RWPE1 (cell line): ENCODE results near the gene RAB31.

ENCODE experiments used
- CTCF ChIA-PET: fragments of 350-600 bp; sonication (Branson Sonifier 250); formaldehyde crosslinking; extraction: SDS; loops from one replicate; lab custom pipeline; 2021; lab: Yijun Ruan, JAX
- POLR2A ChIA-PET: fragments of 400-600 bp; formaldehyde crosslinking; extraction: SDS; loops from one replicate; lab custom pipeline; 2020; ENCODE audit warnings: antibody characterized with exemption; ENCODE audit not compliant: low non-redundant PET; lab: Yijun Ruan, JAX
- DNase-seq: peaks from one replicate; pipeline ENCODE4 v3.0.0; 2012; ENCODE audit warnings: low spot score
- H3K27ac ChIP-seq: fragments of 450-650 bp; 2 replicates; pipeline ENCODE4 v1.5.1; 2017
- TF ChIP-seq, protein P1 (sequence below): fragments of 450-650 bp; conservative IDR thresholded peaks from 2 replicates; pipeline ENCODE4 v1.5.1; 2017; ENCODE audit warnings: low read depth, mild to moderate bottlenecking

The RAB31 gene

DNA sequence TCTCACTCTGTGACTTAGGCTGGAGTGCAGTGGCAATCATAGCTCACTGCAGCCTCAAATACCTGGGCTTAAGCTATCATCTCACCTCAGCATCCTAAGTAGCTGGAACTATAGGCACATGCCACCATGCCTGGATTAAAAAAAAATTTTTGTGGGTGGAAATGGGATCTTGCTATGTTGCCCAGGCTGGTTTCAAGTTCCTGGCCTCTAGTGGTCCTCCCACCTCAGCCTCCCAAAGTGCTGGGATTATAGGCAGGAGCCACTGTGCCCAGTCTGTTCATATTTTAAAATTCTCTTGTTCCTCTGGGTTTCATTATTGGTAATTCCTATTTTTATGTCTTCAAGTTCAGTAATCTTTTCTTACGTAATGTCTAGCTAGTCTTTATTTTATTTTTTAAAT lies 25.5 kb upstream of the RAB31 start:
- no peak for DNase-seq
- CTCF ChIA-PET = interaction anchor here (0.6 to 1.1 kb wide), 5 partner anchors 75 to 233 kb away, joined by 3 to 5 read pairs (median 4); no protein-coding TSS in a partner anchor
- POLR2A ChIA-PET = no interaction called here
- TF ChIP-seq, protein P1, sequence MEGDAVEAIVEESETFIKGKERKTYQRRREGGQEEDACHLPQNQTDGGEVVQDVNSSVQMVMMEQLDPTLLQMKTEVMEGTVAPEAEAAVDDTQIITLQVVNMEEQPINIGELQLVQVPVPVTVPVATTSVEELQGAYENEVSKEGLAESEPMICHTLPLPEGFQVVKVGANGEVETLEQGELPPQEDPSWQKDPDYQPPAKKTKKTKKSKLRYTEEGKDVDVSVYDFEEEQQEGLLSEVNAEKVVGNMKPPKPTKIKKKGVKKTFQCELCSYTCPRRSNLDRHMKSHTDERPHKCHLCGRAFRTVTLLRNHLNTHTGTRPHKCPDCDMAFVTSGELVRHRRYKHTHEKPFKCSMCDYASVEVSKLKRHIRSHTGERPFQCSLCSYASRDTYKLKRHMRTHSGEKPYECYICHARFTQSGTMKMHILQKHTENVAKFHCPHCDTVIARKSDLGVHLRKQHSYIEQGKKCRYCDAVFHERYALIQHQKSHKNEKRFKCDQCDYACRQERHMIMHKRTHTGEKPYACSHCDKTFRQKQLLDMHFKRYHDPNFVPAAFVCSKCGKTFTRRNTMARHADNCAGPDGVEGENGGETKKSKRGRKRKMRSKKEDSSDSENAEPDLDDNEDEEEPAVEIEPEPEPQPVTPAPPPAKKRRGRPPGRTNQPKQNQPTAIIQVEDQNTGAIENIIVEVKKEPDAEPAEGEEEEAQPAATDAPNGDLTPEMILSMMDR = no peak
- no peak overlapping the region for H3K27ac ChIP-seq

GRCh38 chr18:9683418-9684396 lies 24.4 kb upstream of the RAB31 start:
- TF ChIP-seq, protein P1 = peak; percentile 58
- CTCF ChIA-PET = interaction anchor here (0.5 to 1.3 kb wide), 11 partner anchors 36 to 721 kb away, joined by 3 to 8 read pairs (median 3); no protein-coding TSS in a partner anchor
- POLR2A ChIA-PET = no interaction called here
- no peak overlapping the region for H3K27ac ChIP-seq
- DNase-seq = peak; percentile 39

- TF ChIP-seq, protein P1 = no peak
- POLR2A ChIA-PET = no interaction called here
- DNase-seq = no peak
- CTCF ChIA-PET = no interaction called here
- no peak overlapping the region for H3K27ac ChIP-seq
Measured at GRCh38 chr18:9684881-9685614, 23.1 kb upstream of the RAB31 start.

- ChIA-PET POLR2A (no interaction called here), CTCF (no interaction called here)
- no peak overlapping the region for H3K27ac ChIP-seq
- TF ChIP-seq, protein P1 = no peak
- DNase-seq = no peak
Measured at GRCh38 chr18:9685615-9685890, 22.5 kb upstream of the RAB31 start.

DNA sequence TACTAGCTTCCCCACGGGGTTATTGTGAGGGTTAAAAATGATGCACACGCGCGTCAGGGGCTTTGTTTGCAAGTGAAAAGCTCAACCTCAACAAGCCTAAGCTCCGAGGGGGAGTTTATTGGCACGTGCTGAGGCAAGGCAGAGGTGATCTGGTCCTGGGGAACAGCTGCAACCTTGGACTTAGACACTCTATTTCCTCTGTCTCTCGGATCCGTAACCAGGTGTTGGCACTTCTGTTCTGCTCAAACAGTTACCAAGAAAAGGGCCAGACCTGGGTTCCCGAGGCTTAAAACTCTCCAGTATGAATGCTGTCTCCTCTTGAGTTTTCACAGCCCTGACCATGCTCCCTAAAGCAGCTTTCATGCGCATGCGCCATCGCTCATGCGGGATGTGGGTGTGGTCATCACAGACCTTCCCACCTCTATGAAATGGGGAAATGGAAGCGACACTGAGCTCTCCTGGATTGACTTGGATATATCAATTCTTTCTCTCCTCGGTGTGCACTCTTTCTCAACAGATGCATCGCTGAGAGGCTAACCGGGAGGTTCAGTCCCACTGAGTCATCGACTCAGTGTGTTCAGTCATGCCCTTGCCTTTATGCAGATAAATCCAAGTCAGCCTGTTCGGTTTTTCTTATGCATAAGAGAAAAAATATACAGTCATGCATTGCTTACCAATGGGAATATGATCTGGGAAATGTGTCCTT lies 19.9 kb upstream of the RAB31 start:
- peak; percentile 85 for DNase-seq
- CTCF ChIA-PET = interaction anchor here (0.7 to 1.2 kb wide), 2 partner anchors 73 to 76 kb away, joined by 4 read pairs; no protein-coding TSS in a partner anchor
- TF ChIP-seq, protein P1 = no peak
- peak overlapping the region; percentile 48 for H3K27ac ChIP-seq
- POLR2A ChIA-PET = no interaction called here

DNA sequence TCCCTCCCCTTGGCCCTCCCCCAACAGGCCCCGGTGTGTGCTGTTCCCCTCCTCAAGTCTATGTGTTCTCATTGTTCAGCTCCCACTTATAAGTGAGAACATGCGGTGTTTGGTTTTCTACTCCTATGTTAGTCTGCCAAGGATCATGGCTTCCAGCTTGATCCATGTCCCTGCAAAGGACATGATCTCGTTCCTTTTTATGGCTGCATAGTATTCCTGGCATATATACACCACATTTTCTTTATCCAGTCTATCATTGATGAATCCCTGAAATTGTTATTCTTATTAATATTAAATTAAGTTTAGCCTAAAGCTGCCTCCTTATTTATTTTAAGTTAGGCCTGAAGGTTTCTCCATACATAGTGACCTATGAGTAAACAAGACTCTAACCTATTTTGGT lies 18.8 kb upstream of the RAB31 start:
- no peak for DNase-seq
- H3K27ac ChIP-seq = no peak overlapping the region
- ChIA-PET CTCF (interaction anchor here (1.2 kb wide), 1 partner anchor 77 kb away, joined by 4 read pairs; no protein-coding TSS in a partner anchor), POLR2A (no interaction called here)
- TF ChIP-seq, protein P1 = no peak
